GM19025 (cell line): ENCODE results near the gene DAB1.

Experiments
- ATAC-seq: cut with Tn5 transposase; IDR thresholded peaks from one replicate; pipeline ENCODE4 v1.9.1; 2021; ENCODE audit warnings: mild to moderate bottlenecking, low read depth, moderate library complexity; ENCODE audit not compliant: unreplicated experiment

The DAB1 gene

DNA sequence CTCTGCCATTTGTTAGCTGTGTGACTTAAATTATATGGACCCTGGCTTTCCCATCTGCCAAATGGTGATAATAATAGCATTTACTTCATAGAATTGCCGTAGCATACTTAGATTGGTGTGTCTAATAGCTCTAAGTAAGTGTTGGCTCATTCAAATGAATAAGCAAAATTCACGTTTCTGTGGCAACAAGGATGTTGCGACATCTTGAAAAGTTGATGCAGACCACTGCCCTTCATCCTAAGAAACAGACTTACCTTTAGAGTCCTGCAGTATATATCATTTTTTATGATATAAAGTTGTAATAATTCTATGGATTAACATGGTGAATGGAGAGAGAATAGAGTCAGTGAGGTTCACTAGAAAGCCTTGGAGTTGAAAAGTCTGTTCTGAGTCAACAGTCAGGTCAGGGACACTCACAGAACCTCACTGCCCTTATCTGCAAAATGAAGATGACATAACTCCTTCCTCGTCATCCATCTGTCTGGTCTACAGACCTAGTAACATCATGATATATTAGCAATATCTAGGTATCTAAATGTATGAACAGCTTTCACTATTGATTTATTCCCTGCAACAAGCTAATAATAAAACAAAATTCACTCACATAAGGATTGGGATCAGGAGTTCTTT is 290.8 kb downstream of the DAB1 start:
- no peak for ATAC-seq

DNA sequence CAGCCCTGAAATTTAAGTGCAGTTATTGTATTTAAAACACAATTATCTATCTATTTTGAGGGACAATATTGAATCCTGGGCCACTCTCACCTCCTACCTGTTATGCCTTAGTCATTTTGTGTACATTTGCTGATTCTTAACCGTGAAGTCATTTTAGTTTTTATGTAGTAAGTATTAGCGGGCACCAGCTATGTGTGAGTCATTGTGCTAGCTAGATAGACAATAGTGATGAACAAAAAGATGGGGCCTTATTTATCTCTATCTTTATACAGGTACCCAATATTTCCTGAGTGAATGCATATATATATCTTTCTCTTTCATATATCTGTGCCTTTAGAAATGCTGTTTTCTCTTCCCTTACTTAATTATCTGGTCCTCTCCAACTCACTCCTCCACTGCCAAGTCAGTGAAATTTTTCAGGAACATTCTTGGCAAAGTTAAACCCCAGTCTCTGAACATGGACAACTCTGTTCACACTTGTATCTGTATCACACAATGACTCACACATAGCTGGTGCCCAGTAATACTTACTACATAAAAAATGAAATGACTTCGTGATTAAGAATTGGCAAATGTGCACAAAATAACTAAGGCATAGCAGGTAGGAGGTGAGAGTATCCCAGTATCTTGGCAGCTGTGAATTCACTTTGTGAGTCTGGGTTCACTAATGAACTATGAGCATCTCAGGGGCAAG is 292.0 kb downstream of the DAB1 start:
- ATAC-seq = no peak

DNA sequence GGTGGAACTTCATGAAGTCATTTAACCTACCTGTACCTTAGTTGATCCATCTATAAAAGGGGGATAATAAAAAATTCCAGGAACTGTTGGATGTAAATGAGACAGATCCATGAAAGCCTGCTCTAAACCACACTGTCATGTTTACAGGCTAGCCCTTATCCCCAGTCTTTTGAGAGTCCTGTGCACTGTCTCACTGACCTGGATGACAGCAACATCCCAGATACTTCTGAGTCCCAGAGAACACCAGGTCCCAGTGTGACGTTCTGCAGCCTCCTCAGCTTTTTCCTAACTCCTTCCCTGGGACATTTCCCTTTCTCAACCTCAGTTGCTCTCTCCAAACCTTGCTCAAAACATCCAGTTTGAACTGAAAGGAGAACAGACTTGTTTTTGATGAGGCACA is 292.6 kb downstream of the DAB1 start:
- ATAC-seq = no peak

DNA sequence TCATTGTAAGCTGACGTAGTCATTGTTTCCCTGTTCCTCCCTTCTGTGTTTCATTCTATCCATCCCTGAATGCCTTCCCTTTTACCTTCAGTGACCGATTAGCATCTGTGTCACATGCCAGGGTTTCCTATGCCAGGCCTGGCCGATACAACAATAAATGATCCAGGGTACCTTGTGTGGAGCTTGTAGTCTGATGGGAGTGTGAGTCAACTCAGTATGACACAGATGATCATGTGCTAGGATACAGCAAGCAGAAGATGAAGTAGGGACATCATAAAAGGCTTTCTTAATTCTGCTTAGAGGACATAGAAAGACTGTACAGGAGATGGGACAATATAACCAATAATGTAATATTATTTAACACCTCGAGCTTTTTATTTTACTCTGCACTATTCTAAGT is 294.0 kb downstream of the DAB1 start:
- no peak for ATAC-seq

DNA sequence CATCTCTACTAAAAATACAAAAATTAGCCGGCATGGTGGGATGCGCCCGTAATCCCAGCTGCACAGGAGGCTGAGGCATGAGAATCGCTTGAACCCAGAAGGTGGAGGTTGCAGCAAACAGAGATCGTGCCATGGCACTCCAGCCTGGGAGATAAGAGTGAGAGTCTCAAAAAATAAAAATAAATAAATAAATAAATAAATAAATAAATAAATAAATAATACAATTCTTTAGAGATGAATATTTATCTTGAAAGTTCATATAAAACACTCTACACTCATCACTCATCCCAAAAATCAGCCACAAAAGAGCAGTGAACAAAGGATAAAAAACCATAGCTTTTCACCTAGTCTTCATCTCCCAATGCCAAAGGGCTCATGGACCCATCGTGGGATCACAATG is 295.9 kb downstream of the DAB1 start:
- no peak for ATAC-seq

DNA sequence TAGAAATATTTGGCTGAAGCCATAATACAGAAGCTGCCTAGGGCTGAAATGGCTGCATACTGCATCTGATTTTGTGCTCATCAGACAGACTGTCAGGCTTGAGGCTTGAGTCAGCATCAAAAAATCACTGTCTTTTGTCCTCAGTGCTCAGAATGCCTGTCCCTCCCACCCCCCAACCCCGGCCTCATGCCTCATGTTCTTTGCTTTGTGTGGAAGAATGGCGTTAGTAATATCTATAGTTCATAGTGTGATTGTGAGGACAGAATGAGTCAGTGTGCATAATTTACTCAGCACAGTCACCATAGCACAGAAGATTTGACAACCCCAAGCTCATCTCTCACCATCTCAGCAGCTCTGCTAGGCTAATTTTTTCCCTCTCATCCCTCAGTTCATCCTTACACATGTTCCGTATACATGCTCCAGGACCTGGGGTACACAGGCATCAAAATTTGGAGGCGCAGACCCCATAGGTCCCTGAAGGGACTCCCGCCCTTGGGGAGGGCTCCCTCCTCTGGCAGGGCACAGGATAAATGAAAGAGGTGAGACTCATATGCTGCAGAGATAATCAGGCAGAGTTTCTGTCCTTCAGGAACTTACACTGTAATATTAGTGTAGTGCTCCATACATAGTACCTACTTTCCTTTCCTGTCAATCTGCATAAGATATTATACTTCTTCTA is 299.0 kb downstream of the DAB1 start:
- no peak for ATAC-seq

DNA sequence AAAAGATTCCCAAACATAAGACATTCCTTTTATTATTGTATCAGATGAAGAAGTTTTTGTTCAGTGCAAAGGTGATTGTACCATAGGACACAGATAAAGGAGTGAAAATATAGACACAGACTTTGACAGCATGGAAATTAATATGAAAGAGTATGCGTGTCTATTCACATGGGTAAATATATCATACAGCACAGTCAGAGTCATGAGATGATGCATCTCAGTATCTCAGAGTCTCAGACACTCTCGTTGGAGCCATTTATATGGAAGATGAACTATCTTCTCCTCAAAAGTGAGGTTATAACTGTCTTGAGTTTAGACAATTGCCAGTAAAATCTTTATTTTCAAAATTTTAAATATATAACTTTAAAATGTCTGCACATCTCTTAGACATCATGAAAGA is 299.7 kb downstream of the DAB1 start:
- no peak for ATAC-seq

DNA sequence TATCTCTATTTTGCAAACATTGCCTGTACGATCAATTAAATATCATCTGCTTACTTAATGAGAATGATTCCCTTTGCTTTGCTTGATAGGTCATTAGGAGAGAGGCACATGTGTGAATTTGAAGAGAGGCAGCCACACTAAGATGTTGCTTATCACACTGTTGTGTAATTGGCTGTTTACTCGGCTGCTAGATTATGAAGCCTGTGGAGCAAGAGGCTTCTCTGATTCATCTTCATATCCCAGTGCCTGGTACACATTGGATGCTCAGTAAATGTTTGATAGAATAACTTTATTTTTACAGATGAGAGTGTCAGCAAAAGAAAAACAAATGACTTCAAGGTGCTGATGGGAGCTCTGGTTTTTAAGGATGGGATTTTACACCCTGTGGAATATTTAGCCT is 301.8 kb downstream of the DAB1 start:
- no peak for ATAC-seq

DNA sequence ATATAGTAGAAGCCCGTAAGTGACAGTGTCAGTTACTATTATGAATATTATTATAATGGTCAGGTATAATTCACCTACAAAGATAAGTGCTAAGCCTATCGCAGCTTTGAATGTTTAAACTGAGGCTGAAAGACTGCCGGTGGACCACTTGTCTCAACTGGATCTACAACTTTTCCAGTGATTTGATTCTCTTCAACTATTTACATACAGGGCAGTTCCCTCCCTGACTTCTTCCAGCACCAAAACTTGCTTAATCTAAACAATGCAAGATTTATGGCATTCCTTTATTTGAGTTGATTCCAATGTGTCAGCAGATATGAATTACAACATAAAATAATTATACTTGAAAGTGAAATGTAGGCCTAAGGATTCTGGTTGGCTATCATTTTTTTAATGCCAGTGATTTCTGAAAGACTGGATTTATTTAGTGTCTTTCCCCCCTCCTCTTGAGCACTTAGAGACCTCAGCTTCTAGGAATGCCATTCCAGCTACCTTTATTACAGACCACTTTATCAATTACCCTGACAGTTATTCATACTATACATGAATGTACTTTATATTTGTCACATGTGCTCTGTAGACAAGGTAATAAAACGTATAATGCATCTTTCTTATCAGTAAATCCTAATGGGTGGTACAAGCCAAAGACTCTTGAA is 304.8 kb downstream of the DAB1 start:
- ATAC-seq = no peak

DNA sequence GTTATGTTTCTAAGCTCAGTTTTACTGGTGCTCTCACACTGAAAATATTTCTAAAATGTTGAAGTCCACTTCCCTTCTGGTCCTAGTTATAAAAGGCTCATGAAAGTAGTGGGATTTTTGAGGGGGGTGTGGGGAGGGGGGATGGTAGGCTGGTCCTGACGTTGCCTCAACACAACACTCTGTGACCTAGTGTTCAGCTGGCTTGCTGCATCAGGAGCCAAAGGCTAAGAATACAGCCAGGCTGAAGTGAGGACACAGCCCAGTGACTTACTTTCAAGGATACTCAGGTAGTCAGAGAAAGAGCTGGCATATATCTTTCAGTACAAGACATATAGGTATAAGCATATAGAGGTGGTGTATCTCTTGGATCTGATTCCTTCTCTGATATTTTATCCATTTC is 306.1 kb downstream of the DAB1 start:
- no peak for ATAC-seq

DNA sequence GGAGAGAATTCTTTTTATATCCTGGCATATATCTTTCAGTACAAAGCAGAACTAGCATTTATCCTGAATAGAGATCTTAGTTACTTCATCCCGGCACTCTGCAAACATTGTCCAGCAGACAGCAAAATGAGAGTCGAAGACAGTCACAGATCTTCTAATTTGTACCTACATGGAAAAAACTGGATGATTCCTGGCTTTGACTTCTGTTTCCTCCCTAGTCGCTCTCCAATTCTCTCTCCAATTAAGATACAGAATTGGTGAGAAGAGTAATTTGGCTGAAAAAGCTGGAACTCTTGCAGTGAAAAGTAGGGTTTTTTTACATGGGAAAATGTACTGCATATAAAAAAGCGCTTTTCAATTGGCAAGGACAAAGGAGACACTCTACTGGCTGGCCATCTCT is 307.0 kb downstream of the DAB1 start:
- ATAC-seq = no peak

DNA sequence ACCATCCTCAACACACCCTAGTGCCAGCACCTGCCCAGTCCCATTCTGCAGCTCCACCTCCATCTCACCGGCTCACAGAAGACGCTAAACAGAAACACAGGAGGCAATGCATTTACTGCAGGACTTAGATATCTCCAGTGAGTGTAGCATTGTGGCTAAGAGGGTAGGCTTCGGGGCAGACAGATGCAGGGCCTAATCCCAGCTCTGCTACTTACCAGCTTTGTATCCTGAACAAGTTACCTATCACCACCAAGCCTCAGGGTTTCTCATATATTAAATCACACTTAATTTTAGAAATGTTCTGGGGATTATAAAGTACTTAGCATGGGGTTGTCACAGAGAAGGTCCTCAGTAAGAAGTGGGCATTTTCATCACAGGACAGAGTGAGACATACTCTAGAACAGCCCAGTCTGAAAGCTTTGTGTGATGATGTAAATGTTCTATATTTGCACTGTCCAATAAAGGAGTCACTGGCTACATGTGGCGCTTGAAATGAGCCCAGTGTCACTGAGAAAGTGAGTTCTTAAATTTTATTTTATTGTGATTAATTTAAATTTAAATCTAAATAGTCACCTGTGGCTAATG is 308.7 kb downstream of the DAB1 start:
- no peak for ATAC-seq

DNA sequence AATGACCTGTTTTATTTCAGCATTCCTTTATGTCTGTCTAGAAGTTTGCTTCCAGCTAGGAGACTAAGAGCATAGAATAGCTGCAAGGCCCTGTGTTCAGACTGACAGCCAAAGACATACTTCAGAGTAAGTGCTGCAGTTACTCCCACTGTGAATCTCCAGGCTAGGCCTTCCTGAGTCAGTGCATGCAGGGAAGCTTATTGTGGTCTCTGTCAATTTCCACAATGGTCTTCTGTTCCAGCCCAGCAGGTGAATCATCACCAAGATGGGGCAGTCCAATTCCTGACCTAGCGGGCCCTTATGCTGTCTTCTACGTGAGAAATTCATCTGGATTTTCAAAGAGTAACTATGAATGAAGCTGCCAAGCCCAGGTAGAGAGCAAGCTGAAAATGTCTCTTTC is 311.7 kb downstream of the DAB1 start:
- ATAC-seq = no peak

DNA sequence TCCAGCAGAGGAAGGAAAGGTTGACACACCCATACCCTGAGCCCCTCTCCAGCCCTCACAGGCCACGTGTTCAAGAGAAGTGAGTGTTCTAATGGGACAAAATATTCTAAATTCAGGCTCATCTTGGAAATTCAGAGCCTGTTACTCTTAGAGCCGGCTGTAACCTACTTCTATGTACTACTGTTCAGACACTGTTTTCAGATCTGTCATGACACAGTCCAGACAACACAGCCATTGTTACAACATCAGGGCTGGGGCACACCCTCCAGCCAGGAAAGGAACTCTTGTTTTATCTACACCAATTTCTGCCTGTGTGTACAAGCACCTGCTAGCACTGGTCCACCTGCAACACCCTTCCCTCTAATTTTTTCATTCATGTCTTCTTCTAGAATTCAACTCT is 312.7 kb downstream of the DAB1 start:
- no peak for ATAC-seq

DNA sequence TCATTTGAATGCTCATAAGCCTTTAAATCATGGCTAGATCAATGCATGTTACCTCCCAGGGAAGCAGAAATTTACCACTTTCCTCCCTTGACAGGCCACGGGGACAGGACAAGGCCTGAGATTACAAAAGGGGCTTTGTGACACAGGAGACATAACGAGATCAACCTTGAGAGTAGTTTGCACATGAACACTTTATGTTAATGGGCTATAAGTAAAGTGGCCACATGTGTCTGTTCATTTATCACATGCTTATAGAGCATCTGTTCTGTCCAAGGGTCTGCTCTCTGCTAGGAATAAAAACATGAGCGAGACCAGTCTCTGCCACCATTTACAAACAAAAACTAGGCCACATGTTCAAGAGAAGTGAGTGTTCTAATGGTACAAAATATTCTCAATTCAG is 314.0 kb downstream of the DAB1 start:
- no peak for ATAC-seq

DNA sequence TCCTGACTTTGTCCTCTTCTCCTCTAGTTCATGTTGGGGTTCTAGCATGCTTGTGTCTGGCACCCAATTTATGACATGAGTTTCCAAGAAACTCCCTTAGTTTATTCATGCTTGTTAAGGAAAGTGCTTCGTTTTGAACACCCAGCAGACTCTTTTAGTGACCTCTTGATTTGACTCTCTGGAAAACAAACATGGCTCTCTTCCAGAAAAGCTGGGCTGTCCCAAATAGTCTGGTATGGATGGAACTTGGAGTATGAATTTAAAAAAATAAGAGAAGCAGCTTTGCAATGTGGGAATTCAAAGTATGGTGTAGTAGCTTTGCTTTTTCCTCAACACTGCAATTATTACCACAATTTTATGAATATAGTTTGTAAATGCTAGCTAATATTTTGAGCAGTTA is 314.6 kb downstream of the DAB1 start:
- no peak for ATAC-seq

DNA sequence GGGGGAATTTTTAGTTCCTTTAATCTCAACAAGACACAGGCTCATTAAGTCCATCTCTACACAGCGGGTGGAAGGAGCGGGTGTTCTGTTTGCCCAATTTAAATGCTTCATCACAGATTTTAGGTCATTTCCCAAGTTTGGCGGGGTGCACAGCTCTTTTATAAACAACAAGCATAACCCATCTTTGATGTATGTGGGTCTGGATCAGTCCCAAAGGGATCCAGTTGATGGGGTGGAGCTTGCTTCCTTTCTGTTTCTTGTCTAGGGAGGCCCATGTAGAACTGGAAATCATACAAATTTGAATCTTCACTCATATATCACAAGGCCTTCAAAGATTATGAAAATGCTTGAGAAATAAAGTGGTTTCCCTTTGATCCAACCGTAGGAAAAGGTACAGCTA is 317.6 kb downstream of the DAB1 start:
- no peak for ATAC-seq

DNA sequence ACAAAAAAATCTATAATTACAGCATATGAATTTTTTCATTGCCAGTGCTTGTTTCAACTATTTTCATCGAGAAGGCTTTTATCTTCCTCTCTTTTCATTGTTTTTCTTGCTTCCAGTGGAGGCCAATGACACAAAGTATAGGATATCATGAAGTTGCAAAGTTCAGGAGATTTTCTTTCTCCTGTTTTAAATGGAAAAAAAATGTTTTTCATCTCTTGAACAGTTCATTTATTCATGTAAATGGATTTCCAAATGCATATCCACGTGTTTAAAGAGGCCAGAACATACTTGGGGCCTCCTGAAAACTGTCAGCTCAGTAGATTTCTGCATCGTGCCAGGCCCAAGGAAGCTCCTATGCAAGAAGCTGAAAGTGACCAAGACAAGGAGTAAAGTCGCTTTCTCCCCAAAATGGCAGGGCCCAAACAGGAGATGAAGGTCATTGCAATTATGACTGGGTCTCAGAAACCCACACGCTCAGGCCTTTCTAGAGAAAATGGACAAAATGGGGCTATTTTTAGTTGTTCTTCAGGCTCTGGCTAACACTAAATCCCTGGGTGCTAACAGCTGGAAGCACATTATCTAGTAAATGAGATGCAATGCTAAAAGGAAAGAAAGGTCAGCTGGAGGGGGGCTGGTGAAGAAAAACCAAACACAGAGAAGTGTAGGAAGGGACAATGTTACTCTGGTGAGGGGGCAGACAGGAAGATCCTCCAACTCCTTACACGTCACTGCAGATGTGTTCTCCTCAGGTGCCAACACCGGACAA is 321.1 kb downstream of the DAB1 start:
- no peak for ATAC-seq

DNA sequence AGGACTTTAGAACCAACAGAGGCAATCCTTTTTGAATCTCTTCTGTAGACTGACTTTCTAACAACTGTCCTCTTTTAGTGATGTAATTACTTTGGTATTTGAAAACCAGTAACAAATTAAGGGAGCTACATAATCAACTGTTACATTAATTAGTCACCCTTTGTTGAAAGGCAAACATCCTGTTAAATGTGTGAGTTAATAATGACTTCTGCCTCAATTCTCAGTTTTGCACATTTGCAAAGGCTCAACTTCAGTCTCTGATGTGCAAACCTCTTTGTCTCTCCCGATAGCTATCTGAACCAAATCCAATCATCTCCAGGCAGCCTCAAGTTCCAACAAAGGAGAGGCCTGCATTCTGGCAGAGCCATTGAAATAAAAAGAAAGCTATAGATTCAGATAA is 322.7 kb downstream of the DAB1 start:
- no peak for ATAC-seq

DNA sequence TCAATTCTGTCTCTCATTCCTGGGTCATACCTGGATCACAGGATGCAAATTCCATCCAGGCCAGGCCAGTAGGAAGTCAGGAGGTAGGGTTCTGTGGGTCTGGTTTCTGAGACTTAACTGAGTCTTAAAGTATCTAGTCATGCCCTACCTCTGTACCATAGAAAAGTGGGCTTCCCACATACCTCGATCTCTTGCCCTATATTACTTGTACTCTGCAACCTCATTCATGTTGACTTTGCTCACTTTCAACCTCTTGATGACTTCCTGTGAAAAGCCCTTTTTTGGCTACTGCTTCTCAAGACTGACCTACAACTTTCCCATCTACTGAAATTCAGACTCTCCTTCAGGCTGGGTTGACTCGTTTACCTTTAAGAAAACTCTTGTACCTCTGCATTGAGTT is 329.1 kb downstream of the DAB1 start:
- ATAC-seq = no peak
